ENCODE measurements around the gene RYR1.

- TF ChIP-seq CTCF (IDR thresholded peaks at IDR 0.05; ENCODE audit: low read depth, low read length, poor library complexity, severe bottlenecking) (no peak), EZH2phosphoT487 (IDR thresholded peaks at IDR 0.05; ENCODE audit: borderline replicate concordance, low read length) (no peak)
Observed at GRCh38 chr19:38443458-38443999, 10.0 kb downstream of the RYR1 start.
